Ureter (tissue), 1 donor: Measurements from ENCODE around the gene TNFRSF12A. TPM values are rescaled to one million over a fixed set of nuclear protein-coding genes. Genes with fewer than 3 reads are reported as not detected.
"Not testable (repeated sequence)": the region's sequence is repeated elsewhere in the genome, so short reads cannot be mapped to it uniquely, and the experiment has no call there.

Experiments used
- DNase-seq: peaks from one replicate; pipeline ENCODE4 v3.0.0-alpha.2; 2020; ENCODE audit warnings: low spot score
- total RNA-seq: library from RNA; stranded (reverse); gene quantifications from one replicate; pipeline ENCODE4 v1.2.4, GENCODE V29; 2023
- donor health status: DM: yes; HTN: yes; CAD: no.

Gene TNFRSF12A
- total RNA-seq, 1 donor from 2014 or later = 27.7 TPM

- DNase-seq = no peak
Measured at GRCh38 chr16:3047387-3047720, 27.2 kb downstream of the TNFRSF12A start.

GRCh38 chr16:3049921-3050481 lies 29.8 kb downstream of the TNFRSF12A start:
- DNase-seq = no peak

- no peak for DNase-seq
Measured at GRCh38 chr16:3050487-3050886, 30.3 kb downstream of the TNFRSF12A start.

- DNase-seq = no peak
Measured at GRCh38 chr16:3051009-3051408, 30.8 kb downstream of the TNFRSF12A start.

- no peak for DNase-seq
Measured at GRCh38 chr16:3051494-3051893, 31.3 kb downstream of the TNFRSF12A start.

- not testable (repeated sequence) for DNase-seq
Measured at GRCh38 chr16:3052571-3053329, 32.6 kb downstream of the TNFRSF12A start.

GRCh38 chr16:3053330-3053710 lies 33.2 kb downstream of the TNFRSF12A start:
- DNase-seq = not testable (repeated sequence)

- DNase-seq = no peak
Measured at GRCh38 chr16:3054965-3055733, 35.0 kb downstream of the TNFRSF12A start.

GRCh38 chr16:3055734-3056115 lies 35.6 kb downstream of the TNFRSF12A start:
- not testable (repeated sequence) for DNase-seq

- no peak for DNase-seq
Measured at GRCh38 chr16:3056336-3057180, 36.4 kb downstream of the TNFRSF12A start.

- DNase-seq = no peak
Measured at GRCh38 chr16:3057181-3058138, 37.3 kb downstream of the TNFRSF12A start.

- DNase-seq = peak; percentile 72
Measured at GRCh38 chr16:3058139-3059030, 38.2 kb downstream of the TNFRSF12A start.

- peak; percentile 86 for DNase-seq
Measured at GRCh38 chr16:3059041-3059722, 39.0 kb downstream of the TNFRSF12A start.

GRCh38 chr16:3059723-3060242 lies 39.6 kb downstream of the TNFRSF12A start:
- no peak for DNase-seq

- DNase-seq = no peak
Measured at GRCh38 chr16:3060339-3061127, 40.4 kb downstream of the TNFRSF12A start.

GRCh38 chr16:3062553-3062952 lies 42.4 kb downstream of the TNFRSF12A start:
- no peak for DNase-seq

- no peak for DNase-seq
Measured at GRCh38 chr16:3063625-3064386, 43.6 kb downstream of the TNFRSF12A start.
